T-helper 2 cell treated with Interferon-gamma antibody and Interleukin-4, amounts not matched to agents 100 ng/mL and 5 ng/mL, for 36 hours (primary cell): ENCODE results near the gene SYNE1. TPM values are rescaled to one million over a fixed set of nuclear protein-coding genes. Genes with fewer than 3 reads are reported as not detected.

Source experiments
- intact Hi-C: fragments of 100-400 bp; cut with micrococcal nuclease; formaldehyde crosslinking; loops from one replicate; pipeline ENCODE4 v1.15.1; 2023
- total RNA-seq: library from RNA; stranded (reverse); gene quantifications from 2 replicates; pipeline ENCODE4 v1.2.3, GENCODE V29; 2022

Gene SYNE1
- total RNA-seq, 1 donor from 2014 or later, result 55.0 TPM

DNA sequence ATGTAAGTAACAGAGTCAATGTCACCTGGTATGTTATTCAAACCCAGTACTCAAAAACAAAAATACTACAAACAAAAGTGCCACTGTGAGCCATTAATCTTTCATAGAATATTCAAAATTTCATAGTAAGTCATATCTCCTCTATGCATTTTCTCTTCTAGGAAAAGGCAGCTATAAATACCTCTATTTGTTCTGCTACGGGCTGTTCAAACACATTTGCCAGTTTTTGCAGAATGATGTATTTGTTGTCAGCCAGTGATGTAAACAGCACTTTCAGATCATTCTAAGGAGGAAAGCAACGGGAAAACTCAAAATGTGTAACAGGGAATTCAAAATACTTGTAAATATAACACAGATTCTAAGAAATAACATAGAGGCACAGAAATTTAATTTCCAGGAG lies 388.2 kb downstream of the SYNE1 start:
- intact Hi-C loops, result no loop called here

DNA sequence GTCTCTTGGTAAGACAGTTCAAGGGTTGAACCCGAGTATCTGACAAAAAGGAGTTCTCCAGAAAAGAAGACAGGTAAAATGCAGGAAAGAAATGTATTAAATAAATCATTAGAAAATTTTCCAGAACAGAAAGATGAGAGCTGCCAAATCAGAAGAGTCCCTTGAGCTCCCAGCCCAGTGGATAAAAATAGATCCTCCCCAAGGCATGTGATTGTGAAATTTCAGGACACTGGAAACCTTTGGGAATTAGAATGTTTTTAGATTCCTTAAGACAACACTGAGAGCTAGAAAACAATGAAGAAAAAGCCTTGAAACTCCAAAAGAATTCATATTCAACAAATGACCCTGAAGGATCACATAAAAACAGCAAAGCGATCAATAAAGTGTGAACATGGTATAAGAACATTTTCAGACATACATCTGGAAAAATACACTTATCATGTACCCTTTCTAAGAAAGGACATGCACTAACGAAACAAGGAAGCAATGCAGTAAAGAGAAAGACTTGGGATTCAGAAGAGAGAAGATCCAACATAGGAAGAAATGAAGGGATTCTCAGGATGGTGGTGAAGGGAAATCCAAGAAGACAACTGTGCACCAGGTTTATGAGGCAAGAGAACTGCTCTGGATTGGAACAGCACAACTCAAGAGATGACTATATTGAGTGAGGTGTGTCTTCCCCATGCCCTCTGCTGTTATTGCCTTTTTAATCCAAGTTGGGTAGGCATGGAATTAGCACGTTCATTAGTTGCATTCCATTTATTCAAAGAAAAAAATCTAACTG lies 390.4 kb downstream of the SYNE1 start:
- intact Hi-C loops, result no loop called here

DNA sequence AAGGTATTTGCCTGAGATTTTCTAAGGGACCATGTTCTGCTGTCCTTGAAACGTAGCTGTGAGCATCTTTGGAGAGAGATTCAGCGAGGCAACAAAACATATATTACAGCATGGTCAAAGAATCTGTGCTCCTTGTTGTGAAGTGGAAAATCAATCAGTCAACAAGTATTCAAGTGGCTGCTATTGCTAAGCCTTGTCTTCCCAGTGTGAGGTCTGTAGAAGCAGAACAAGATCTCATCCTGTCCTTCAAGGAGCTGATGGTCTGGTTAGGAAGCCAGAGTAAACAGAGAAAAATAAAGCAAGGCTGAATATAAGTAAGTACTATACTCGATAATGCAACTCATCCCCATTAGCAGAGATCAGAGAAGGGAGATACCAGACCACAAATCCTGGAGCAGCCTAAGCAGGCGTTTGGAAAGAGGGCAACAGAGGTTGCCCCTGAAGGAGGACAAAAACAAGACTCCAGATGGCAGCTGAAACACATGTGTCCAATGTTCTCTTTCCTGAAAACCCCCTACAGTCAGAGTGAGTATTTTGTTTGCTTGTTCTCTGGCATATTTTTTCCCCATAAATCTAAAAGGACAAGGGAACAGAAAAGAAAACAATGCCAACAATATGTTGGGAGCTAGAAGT lies 392.0 kb downstream of the SYNE1 start:
- intact Hi-C loops, result no loop called here

DNA sequence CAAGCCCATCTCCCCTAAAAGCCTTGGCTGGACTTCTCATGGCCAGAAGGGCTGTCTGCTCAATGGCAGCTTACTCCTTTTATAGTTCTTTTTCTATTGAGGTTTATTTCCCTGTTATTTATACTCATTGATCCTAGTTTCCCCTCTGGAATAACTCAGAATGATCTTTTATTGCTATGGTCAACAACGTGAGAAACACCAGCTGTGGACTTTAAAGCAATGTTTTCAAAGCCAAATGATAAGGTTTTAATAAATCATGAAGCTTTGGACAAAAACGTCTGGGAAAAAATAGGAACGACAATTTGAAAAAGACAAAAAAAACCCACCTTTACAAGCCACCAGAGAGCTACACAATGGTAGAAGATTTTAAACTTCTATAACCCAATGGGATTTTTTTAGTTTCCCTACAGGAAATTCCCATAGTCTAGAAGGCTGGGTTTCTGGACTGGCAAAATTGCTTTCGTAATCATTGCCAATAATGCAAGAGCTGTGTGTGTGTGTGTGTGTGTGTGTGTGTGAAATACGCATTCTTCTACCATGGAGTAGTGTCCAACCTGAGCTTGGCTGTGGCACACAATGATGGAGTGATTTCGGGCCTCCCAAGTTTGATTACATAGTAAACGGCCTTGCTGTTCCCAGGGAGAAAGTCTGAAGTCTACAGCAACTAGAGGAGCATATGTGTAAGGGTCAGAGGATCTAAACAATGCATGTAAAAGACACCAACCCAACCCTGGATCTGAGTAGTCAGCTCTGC lies 396.0 kb downstream of the SYNE1 start:
- intact Hi-C loops, result no loop called here

DNA sequence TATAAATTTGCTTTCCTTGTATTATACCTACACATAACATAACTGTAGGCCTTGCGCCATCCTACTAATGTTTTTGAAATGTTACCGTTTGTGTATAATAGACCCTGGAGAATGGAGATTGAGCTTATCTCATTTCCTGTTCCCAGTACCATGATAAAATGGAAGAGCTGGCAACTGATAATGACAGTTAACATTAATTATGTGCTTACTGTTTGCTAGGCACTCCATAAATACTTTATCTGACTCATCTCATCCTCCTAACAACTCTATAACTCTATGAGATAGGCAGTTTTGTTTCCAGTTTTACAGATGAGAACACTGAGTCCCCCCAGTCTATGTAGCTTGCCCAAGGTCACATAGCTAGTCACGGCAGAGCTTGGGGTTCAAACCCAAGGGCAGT lies 396.7 kb downstream of the SYNE1 start:
- intact Hi-C loops, result no loop called here

DNA sequence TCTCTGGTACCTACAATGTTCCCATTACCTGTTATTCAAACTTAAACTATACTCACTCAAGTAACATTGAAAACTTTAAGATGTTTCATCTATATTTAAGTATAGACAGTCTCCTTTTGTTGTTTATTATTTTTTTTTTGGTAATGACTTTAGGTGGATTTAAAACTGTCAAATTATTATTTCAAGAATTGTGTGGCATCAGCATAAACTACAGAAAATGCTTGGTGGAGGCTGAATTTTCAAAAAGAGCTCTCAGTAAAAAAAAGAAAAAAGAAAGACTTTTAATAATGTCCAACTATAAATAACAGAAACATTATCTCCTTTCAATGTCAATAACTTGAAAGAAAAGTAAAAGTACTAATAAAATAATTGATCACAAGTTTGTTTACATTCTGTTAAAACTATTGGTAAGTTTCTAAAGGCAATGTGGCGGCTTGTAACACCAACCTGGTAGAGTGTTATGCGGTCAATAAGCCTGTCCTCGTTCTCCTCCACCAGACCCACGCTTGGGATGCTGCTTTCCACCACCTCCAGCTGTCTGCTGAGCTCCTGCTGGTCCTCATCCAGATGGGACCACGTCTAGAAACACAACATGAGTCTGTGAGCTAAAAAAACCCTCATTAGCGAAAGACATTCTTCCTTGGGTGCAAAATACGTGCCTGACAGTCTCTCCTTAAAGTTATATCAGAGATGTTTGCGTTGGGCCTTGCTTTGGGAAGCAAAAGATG lies 400.6 kb downstream of the SYNE1 start:
- intact Hi-C loops, result no loop called here

DNA sequence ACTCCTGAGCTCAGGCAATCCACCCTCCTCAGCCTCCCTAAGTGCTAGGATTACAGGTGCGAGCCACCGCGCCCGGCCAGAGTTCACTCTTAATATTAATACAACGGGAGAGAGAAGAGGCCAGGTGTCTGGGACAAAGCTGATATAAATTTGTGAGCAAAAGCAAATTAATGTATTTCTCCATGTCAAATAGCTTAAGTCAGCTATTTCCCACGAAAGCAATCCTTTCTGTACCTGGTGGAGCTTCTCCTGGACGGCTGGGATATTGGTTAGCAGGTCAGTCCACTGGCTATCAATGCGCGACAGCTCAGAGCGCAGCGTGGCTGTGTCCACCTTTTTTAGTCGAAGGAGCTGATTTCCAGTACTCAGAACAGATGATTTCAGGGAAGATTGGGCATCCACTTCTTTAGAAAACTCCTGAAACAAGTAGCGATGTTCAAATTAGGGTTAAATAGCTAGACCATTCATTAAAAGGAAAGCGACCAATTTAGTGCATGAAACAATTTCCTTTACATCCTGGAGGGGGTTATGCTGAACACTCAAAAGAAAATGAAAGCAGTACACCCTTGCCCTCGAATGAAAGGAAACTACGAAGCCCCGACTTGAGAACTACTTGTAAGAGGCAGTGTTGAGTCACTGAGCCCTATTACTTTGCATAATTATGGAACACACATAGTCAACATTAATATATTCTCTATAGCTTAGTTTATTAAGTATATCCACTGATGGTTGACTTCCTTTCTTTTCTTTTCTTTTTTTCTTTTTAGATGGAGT lies 403.4 kb downstream of the SYNE1 start:
- intact Hi-C loops, result loop anchor here (5.0 kb wide), 1 partner anchor 46 kb away; no protein-coding TSS in a partner anchor

DNA sequence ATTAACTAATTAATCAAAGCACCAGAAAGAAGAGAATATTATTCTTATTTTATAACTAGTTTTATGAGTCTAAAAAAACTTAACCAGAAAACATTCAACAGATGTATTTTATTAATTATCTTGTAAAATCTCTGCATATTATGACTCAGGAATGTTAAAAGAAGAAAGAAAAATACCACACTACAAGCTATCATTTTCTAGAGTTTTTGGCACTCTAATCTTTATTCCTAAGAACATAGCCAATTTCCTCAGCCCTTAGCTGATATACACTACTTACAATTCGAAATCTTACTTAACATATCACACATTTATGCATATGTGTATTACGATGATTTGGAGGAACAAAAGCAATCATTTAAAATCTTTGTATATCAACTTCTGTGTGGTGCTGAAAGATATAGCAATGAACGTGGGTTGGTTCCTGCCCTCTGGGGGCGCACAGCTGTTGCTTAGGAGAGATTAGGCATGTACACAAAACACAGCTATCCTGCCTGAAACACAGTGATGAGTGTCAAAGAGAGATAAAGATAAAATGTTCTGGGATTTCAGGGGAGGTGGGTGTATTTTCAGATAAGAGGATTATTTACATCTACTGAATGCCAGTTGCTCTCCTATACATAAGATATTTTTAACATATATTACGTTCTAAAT lies 404.5 kb downstream of the SYNE1 start:
- intact Hi-C loops, result loop anchor here (5.0 kb wide), 1 partner anchor 45 kb away; no protein-coding TSS in a partner anchor

DNA sequence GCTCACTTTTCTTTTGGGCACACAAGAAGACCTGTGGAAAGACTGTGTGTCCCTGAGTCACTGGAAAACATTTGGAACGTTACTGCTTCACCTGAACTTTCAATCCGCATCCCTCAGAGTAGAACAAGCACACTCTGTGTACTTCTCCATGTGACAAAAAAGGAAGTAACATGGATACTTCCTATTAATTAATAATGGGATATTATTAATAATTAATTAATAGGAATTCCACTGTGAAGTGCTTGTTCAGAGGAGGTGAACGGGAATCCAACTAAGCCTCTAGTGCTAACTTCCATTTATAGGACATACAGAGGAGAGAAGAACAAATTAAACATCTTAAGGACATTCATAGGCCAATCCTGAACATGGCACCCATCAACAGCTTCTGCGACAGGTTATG lies 407.8 kb downstream of the SYNE1 start:
- intact Hi-C loops, result no loop called here

DNA sequence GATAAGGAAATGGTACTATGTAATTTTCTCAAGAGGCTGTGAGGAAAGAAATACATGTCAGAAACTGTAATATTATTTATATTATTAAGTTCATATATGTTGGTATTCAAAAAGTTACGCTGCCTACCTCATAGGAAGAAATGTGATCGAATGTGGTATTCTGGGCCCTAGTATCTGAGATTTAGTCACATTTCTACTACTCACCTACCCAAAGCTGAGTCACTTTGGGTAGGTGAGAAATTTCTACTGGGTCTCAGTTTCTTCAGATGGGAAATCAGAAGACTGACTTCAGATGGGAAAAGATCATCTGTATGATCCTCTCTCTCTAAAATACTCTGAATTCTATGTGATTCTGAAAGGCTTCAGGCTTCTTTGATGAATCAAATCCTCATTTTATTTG lies 411.0 kb downstream of the SYNE1 start:
- intact Hi-C loops, result no loop called here

DNA sequence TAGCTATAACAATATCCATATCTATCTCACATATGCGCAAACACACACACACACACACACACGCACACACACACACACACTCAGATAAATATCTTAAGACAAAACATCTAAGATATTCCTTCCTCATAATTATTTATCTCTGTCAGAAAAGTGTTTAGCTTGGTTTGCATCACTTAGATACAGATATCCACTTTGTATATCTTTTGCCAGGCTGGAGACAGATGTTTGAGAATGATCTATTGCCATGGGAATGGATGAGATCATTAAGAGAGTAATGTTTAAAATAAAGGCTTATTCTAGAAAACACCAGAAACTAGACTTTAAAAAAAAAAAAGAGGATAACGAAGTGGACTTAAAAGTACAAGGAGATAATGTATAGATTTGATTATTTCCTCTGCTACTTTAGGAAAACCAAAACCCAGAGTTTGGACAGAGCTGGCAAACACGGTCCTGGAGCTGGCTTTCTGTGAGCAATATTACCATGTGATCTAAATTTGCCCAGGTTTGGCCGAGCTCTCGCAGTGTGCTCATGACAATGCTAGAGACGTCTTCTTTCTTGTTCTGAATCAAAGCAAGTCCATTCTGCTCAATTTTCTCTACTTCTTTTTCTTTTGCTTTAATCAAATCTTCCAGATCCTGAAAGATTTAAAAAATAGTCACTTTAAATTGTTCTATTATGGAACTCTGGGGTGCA lies 411.8 kb downstream of the SYNE1 start:
- intact Hi-C loops, result no loop called here

DNA sequence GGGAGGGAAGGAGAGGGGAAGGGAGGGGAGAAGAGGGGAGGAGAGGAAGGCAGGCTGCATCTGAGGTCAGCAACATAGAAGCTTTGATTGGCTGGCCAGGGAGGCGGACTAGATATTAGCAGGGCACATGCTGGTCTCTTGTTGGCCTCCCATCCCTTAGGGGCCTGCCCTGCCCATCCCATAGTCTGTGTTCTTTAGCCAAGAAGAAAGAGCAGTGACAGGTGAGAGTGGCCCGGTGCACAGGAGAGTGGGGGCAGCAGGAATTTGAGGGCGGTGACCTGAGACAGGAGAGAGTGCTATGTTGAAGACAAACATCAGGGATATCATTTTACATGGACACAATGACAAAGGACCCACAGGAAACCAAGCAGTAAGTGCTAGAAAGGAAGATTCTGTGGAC lies 413.5 kb downstream of the SYNE1 start:
- intact Hi-C loops, result no loop called here

DNA sequence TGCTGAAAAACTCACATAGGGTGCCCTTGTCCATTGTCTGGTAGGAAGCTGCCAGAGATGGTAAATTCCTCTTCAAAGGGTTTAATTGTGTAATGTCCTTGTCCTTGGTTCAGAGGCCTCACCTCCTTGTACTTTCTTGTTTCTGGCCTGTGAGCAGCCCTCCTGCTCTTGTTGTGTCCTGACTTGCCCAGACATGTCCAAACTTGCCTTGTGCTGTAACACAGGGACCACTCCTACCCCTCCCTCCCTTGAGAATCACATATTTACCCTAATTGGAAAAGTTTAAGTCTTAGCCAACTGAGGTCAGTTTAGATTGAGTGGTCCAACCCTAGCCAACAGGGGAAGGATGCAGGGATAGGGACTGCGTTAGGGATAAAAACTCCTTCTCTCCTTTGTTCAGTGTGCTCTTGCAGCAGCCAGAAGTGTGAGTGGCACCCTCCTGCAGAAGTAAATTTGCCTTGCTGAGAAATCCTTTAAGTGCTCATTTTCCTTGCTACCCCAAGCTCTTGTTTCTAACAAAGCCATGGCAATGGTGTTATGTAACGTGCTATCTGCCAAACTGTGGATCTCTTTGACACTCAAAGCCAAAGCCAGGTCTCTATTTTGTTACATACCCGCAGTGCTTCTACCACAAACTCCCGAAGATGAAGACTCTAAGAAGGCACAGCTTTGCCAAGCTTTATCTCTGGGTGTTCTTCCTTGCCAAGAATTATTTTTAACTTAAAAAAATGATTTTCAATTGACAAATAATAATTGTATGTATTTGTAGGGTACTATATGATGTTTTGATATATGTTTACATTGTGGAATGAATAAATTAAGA lies 415.1 kb downstream of the SYNE1 start:
- intact Hi-C loops, result no loop called here

DNA sequence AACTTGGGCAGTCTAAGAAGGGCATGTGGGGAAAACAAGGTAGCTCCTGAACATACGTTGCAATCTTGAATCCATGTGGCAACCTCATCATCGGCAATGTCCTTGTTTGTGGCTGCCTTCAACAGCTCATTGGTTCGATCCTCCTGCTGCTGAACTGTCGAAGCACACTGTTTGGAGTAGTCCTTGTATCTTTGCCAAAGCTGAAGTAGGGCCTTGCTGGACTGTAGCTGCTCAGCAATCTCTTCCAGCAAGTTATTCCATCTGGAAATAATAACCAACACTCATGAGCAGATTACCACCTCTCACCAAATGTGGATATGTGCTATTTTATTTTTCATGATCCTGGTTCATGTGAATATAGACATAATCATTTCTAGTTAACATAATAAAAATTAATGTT lies 416.4 kb downstream of the SYNE1 start:
- intact Hi-C loops, result no loop called here

DNA sequence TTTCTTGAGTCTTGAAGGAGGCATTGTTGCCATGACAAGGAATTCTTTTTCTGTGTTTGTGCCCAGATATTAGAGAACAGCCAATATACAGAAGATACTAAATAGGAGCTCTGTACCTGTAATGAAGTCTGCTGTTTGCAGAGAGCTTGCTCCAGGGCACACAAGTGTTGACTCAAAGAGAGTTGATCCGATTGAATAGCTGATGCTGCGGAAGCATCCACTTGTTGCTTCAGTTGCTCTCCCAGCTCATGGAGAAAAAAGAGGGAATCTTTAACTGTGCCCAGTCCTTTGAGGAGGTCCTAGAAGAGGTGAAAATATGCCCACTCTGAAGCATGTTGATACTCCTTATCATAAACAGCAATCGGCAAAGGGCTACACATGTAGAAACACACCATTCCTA lies 418.3 kb downstream of the SYNE1 start:
- intact Hi-C loops, result no loop called here

DNA sequence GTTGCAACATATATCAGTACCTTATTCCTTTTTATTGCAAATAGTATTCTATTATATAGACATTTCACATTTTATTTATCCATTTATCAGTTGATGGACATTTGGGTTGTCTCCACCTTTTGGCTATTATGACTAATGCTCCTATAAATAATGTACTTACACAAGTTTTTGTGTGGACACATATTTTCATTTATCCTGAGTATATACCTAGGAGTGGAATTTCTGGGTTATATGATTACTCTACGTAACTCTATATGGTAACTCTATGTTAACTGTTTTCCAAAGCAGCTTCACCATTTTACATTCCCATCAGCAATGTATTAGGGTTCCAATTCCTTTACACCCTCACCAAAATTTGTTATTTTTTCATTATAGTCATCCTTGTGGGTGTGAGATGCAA lies 424.7 kb downstream of the SYNE1 start:
- intact Hi-C loops, result no loop called here

DNA sequence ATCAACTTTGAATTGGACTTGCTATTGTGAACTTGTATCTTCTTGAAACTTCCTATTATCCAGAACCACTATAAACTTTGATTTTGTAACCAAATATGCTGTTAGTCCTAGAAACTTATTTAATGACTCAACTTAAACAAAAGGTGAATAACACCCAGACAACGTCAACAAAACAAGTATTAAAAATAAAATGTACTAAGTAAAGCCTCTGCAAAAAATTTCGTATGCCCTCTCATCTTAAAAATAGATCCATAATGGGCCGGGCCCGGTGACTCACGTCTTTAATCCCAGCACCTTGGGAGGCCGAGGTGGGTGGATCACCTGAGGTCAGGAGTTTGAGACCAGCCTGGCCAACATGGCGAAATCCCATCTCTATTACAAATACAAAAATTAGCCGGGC lies 428.0 kb downstream of the SYNE1 start:
- intact Hi-C loops, result loop anchor here (5.0 kb wide), 1 partner anchor 37 kb away; no protein-coding TSS in a partner anchor

DNA sequence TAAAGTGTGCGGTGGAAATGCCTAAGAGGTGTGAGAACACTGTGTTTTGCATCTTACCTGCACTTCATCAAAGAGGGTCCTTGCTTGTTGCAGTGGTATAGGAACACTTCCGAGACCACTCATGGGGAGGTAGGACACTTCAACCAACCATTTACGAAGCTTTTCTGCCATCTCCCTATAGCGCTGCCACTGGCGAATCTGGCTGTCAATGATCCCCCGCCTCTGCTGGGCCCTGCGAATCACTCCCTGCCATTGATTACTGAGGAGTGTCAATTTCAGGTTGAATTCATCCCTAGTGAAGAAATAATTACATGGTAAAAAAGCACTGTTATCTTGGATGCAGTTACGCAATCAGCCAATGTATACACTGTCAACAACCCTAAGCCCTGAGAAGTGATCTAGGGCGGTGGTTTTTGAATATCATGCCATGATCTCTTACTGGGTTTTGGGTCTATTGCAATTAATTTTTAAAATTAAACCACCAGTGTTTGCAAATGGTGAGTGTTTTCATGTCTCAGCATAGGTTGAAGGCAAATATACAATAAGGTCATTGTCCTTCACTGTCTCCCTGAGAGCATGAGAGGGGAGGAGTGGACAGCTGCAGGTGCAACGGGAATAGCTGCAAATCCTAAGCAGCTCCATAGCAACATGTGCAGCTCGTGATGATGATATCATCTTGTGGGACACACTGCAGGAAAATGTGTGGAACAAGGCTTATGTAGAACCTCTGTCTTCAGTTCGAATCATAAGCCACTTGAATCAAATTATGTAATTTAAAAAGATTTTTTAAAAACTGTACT lies 429.0 kb downstream of the SYNE1 start:
- intact Hi-C loops, result loop anchor here (5.0 kb wide), 1 partner anchor 36 kb away; no protein-coding TSS in a partner anchor
